ENCODE measurements around the gene ARHGAP8. TPM values are rescaled to one million over a fixed set of nuclear protein-coding genes. Genes with fewer than 3 reads are reported as not detected.

The ARHGAP8 gene
- total and polyA plus RNA-seq, 2 of the 13 experiments (the other 11 are each of a cell fraction or from before 2014, with no cell fraction given), result 0.07 TPM; not detected in 1

DNA sequence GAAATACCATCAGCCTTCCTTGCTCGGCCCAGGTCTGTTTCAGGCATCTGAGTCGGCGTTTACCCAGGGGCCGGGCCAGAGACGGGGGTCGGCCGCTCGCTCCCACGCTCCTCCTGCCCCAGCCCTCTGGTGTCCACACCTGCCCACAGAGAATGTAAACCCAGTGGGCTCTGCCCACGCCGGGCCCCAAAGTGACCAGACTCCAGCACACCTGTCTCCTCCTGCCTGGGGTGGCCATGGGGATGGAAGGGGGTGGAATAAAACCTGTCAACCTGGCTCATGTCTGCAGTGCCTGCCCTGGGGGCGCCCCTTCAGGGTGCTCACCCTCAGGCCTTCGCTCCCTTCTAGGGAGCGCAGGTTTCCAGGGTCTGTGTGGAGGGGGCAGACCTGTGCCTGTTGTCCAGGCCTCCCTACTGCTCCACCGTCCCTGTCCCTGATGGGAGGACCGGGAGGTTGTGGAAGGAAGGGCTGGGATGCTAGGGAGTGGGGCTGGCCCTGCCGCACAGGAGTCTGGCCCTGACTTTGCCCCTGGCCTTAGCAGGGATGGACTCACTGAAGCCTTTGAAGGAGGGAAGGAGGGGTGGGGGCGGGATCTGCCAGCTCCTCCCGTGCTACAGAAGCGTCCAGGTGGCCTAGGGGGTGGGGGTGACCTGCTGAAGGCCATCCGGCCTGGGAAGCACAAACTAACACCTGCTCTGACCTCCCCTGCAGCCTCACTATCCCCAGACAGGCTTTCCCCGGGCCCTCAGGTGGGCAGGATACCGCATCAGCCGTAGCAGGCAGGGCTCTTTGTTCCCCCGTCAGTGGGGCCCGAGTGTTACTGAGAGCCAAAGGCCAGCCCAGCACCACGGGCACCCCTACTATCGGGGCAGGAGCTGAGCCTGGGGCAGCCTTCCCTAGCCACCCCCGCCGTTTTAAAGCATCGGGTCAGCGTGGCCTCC lies 14.7 kb upstream of the ARHGAP8 start:
- POLR2A ChIA-PET, result no interaction called here
- intact Hi-C loops (cut with micrococcal nuclease; ENCODE audit: unreplicated experiment) (loop anchor here (1.0 kb wide), 1 partner anchor 40 kb away; no protein-coding TSS in a partner anchor), in situ Hi-C loops (cut with HindIII; ENCODE audit: extremely low pct_ligation_motif_present, low pct_unique_long_range_greater_than_20kb) (loop anchor here (5.0 kb wide), 1 partner anchor 40 kb away; no protein-coding TSS in a partner anchor)
- no peaks in the 10 kb centered on the region for H3K79me2 ChIP-seq (ENCODE audit: insufficient read depth, low read length)
- WGBS (ENCODE audit: low lambda C conversion rate), result 18% methylated on average over 13 of the region's 32 CpGs
- CTCF ChIA-PET (ENCODE audit: low intra/inter-chr PET ratio, low total read pairs), result interaction anchor here (0.6 kb wide), 1 partner anchor 41 kb away, joined by 3 read pairs; no protein-coding TSS in a partner anchor
- no peak for DNase-seq (ENCODE audit: low spot score)
- H4K20me1 ChIP-seq (ENCODE audit: insufficient read depth, low read length), result peaks cover 7% of the 10 kb centered on the region; the same call in 1 of the 2 replicates
- no peak overlapping the region for H2AFZ ChIP-seq (ENCODE audit: low read length)
- no peak overlapping the region for H3K9ac ChIP-seq (ENCODE audit: insufficient read depth, low read depth, low read length)
- H3K4me1 ChIP-seq (ENCODE audit: insufficient read depth, low read length), result peaks cover 37% of the 10 kb centered on the region
- peak; percentile 6 for ATAC-seq
- no peaks in the 10 kb centered on the region; a peak in 1 of 5 replicates for H3K27me3 ChIP-seq (ENCODE audit: control insufficient read depth in 1 of 2, insufficient read depth in 2 of 2, low read length in 2 of 2)
- no peak overlapping the region for H3K27ac ChIP-seq (ENCODE audit: extremely low read length, insufficient read depth, low read length)
- H3K36me3 ChIP-seq (replicated peaks in 1 of 2; ENCODE audit: control insufficient read depth in 1 of 2, insufficient read depth in 2 of 2, low read length in 2 of 2), result no peaks in the 10 kb centered on the region
- no peak for FAIRE-seq
- BruUV-seq (replicated peaks), result no TSS peak
- H3K9me3 ChIP-seq (ENCODE audit: low read length), result no peaks in the 10 kb centered on the region
- H3K4me3 ChIP-seq (replicated peaks in 1 of 3; ENCODE audit: insufficient read depth in 1 of 3, low read depth in 2 of 3, low read length in 3 of 3), result peak overlapping the region in 1 of 3 experiments; percentile 43; a peak in 1 of 6 replicates
- H3K4me2 ChIP-seq (ENCODE audit: low read depth, low read length), result peak overlapping the region; percentile 63; the same call in 1 of the 2 replicates
- TF ChIP-seq AGO1 (IDR thresholded peaks at IDR 0.05; ENCODE audit: low read depth, low read length, poor library complexity, severe bottlenecking), result peak; percentile 97
- no peak for TF ChIP-seq ZBTB46 (CRISPR knock-in tag; IDR thresholded peaks at IDR 0.05; ENCODE audit: borderline replicate concordance)
- TF ChIP-seq ZEB1 (IDR thresholded peaks at IDR 0.05; ENCODE audit: insufficient replicate concordance, low read depth), result peak; percentile 22
- peak; percentile 34; the same call in 1 of the 2 replicates for TF ChIP-seq MAFF (IDR thresholded peaks at IDR 0.05; ENCODE audit: low read depth, low read length)
- TF ChIP-seq ZNF136 (CRISPR knock-in tag; IDR thresholded peaks at IDR 0.05; ENCODE audit: low read depth), result no peak
- no peak for TF ChIP-seq ELF1 (CRISPR knock-in tag; IDR thresholded peaks at IDR 0.05)
- TF ChIP-seq ZNF333 (CRISPR knock-in tag; IDR thresholded peaks at IDR 0.05; ENCODE audit: borderline replicate concordance), result no peak
- TF ChIP-seq RBFOX2 (IDR thresholded peaks at IDR 0.05; ENCODE audit: low read depth, low read length), result no peak
- peak; percentile 93 for TF ChIP-seq AGO2 (optimal IDR thresholded peaks at IDR 0.05; ENCODE audit: low read depth, low read length)
- TF ChIP-seq NONO (IDR thresholded peaks at IDR 0.05), result no peak
- peak; percentile 30; the same call in 1 of the 2 replicates for TF ChIP-seq NONO (CRISPR knock-in tag; conservative IDR thresholded peaks at IDR 0.05)
- no peak for TF ChIP-seq ZNF331 (CRISPR knock-in tag; IDR thresholded peaks at IDR 0.05)
- TF ChIP-seq RBM22 (optimal IDR thresholded peaks at IDR 0.05; ENCODE audit: low read length), result peak; percentile 37
- TF ChIP-seq POLR2G (IDR thresholded peaks at IDR 0.05; ENCODE audit: low read depth, low read length), result peak; percentile 62; the same call in 1 of the 2 replicates
- TF ChIP-seq MAFK (conservative IDR thresholded peaks at IDR 0.05 in 1 of 2, IDR thresholded peaks at IDR 0.05 in 1 of 2; ENCODE audit: low read length in 2 of 2), result peak; percentile 60 to 61
- TF ChIP-seq POLR2A (IDR thresholded peaks at IDR 0.05; ENCODE audit: insufficient read depth in 1 of 2, low read depth in 2 of 2, low read length in 2 of 2), result peak in 1 of 2 experiments; percentile 38; a peak in 1 of 4 replicates
- no peak for TF ChIP-seq CENPT (CRISPR knock-in tag; IDR thresholded peaks at IDR 0.05; ENCODE audit: low read depth)
- TF ChIP-seq TOE1 (CRISPR knock-in tag; IDR thresholded peaks at IDR 0.05), result no peak
- no peak for TF ChIP-seq ZMYM4 (CRISPR knock-in tag; IDR thresholded peaks at IDR 0.05)
- no peak for TF ChIP-seq NR2F1 (CRISPR knock-in tag; IDR thresholded peaks at IDR 0.05)
